DOHH2 (cell line): ENCODE results near the gene CACNG5.

Source experiments
- EZH2phosphoT487 ChIP-seq: fragments of 200-600 bp; sonication (generic); IDR thresholded peaks from 2 replicates; pipeline ENCODE4 v1.6.1; 2017; ENCODE audit warnings: borderline replicate concordance, mild to moderate bottlenecking, antibody characterized with exemption, low read length, moderate library complexity, mixed read lengths
- TF ChIP-seq, protein P1 (sequence below): fragments of 200-600 bp; sonication (generic); IDR thresholded peaks from one replicate; pipeline ENCODE4 v1.5.1; 2014; ENCODE audit warnings: antibody characterized with exemption, mild to moderate bottlenecking, low read depth, low read length; ENCODE audit not compliant: poor library complexity, severe bottlenecking

DNA sequence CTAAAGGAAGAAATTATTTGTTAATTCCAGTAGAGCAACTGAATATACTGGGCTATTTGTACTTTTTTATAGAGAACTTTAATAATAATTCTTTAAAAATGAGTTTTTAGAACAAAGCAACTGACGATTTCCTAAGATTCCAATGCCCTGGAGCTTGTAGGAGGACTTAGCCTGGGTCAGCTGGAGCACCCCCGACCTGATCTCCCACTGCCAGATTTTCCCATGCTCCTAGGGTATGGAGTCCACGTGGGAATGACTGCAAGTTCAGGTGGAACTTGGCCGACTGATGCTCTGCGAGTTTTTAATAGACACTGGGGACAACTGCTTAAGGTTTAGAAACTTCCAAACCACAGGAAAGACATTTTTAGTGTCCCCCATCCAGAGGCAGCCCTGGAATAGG, 25.5 kb upstream of the CACNG5 start:
- TF ChIP-seq, protein P1, sequence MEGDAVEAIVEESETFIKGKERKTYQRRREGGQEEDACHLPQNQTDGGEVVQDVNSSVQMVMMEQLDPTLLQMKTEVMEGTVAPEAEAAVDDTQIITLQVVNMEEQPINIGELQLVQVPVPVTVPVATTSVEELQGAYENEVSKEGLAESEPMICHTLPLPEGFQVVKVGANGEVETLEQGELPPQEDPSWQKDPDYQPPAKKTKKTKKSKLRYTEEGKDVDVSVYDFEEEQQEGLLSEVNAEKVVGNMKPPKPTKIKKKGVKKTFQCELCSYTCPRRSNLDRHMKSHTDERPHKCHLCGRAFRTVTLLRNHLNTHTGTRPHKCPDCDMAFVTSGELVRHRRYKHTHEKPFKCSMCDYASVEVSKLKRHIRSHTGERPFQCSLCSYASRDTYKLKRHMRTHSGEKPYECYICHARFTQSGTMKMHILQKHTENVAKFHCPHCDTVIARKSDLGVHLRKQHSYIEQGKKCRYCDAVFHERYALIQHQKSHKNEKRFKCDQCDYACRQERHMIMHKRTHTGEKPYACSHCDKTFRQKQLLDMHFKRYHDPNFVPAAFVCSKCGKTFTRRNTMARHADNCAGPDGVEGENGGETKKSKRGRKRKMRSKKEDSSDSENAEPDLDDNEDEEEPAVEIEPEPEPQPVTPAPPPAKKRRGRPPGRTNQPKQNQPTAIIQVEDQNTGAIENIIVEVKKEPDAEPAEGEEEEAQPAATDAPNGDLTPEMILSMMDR: no peak
- TF ChIP-seq EZH2phosphoT487: no peak
